Measurements from ENCODE around the gene STIM1.

The STIM1 gene

GRCh38 chr11:3823762-3824506, 31.5 kb upstream of the STIM1 start:
- H3K4me3 ChIP-seq (replicated peaks; ENCODE audit: low read depth, low read length) = no peak overlapping the region
- no peak for TF ChIP-seq CTCF (IDR thresholded peaks at IDR 0.05; ENCODE audit: low read depth, low read length, missing control alignments)
- no peak for DNase-seq (ENCODE audit: extremely low read depth, low read depth)

- H3K4me3 ChIP-seq (replicated peaks; ENCODE audit: low read depth, low read length) = no peak overlapping the region
- peak; percentile 76 for TF ChIP-seq CTCF (IDR thresholded peaks at IDR 0.05; ENCODE audit: low read depth, low read length, missing control alignments)
- DNase-seq (ENCODE audit: extremely low read depth, low read depth) = no peak
Observed at GRCh38 chr11:3824714-3825472, 30.6 kb upstream of the STIM1 start.

- DNase-seq (ENCODE audit: extremely low read depth, low read depth) = no peak
- TF ChIP-seq CTCF (IDR thresholded peaks at IDR 0.05; ENCODE audit: low read depth, low read length, missing control alignments) = no peak
- H3K4me3 ChIP-seq (replicated peaks; ENCODE audit: low read depth, low read length) = no peak overlapping the region
Observed at GRCh38 chr11:3825473-3826154, 29.9 kb upstream of the STIM1 start.

GRCh38 chr11:3826721-3827120, 28.7 kb upstream of the STIM1 start:
- H3K4me3 ChIP-seq (replicated peaks; ENCODE audit: low read depth, low read length) = no peak overlapping the region
- DNase-seq (ENCODE audit: extremely low read depth, low read depth) = no peak
- no peak for TF ChIP-seq CTCF (IDR thresholded peaks at IDR 0.05; ENCODE audit: low read depth, low read length, missing control alignments)

- H3K4me3 ChIP-seq (replicated peaks; ENCODE audit: low read depth, low read length) = no peak overlapping the region
- no peak for DNase-seq (ENCODE audit: extremely low read depth, low read depth)
- TF ChIP-seq CTCF (IDR thresholded peaks at IDR 0.05; ENCODE audit: low read depth, low read length, missing control alignments) = no peak
Observed at GRCh38 chr11:3827434-3828186, 27.9 kb upstream of the STIM1 start.

GRCh38 chr11:3830088-3830487, 25.4 kb upstream of the STIM1 start:
- H3K4me3 ChIP-seq (replicated peaks; ENCODE audit: low read depth, low read length) = no peak overlapping the region
- no peak for TF ChIP-seq CTCF (IDR thresholded peaks at IDR 0.05; ENCODE audit: low read depth, low read length, missing control alignments)
- no peak for DNase-seq (ENCODE audit: extremely low read depth, low read depth)
